HG03135 (cell line): ENCODE data around the gene HTRA3.

Source experiments
- ATAC-seq: cut with Tn5 transposase; IDR thresholded peaks from one replicate; pipeline ENCODE4 v1.9.1; 2021; ENCODE audit warnings: mild to moderate bottlenecking, moderate library complexity; ENCODE audit not compliant: unreplicated experiment

The HTRA3 gene

DNA sequence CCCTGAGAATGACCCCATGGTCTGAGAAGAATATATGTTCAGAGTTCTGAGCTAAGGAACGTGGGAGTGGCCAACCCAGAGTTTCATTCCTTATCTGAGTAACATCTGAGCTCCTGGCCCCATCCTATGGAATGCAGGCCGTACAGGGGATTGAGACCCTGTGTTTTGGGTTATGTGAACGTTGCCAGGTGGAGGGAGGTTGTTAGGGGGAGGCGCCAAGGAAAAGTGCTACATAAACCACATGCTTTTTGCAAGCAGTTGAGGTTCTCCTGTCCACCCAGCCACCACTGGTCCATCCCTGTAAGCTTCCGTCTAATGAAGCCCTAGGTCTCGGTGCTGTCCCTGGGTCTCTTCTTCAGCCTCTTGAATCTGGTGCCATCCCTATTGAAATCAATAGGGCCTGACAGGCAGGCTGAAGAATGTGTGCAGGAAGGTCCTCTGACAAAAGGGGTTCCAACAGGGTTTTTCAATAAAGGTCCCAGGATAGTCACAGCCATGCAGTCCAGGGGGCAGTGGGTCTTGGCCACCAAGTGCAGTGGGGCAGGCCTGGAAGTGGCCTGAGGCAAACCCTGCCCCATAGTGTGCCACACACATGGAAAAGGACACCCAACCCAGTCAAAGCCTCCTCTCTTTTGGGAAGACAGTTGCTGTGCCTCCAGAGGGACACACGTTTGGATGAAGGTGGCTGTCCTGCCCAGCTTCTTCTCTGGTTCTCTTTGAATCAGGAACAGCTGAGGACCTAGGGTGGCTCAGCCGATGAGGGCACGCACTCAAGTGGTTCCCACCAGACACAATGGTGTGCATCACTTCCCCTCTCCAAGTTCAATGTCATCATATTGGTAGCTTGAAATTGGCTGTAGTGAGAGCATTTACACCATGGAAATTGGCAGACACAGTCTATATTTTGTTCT, 53.5 kb downstream of the HTRA3 start:
- no peak for ATAC-seq

- no peak for ATAC-seq
Observed at GRCh38 chr4:8323947-8324555, 54.5 kb downstream of the HTRA3 start.

DNA sequence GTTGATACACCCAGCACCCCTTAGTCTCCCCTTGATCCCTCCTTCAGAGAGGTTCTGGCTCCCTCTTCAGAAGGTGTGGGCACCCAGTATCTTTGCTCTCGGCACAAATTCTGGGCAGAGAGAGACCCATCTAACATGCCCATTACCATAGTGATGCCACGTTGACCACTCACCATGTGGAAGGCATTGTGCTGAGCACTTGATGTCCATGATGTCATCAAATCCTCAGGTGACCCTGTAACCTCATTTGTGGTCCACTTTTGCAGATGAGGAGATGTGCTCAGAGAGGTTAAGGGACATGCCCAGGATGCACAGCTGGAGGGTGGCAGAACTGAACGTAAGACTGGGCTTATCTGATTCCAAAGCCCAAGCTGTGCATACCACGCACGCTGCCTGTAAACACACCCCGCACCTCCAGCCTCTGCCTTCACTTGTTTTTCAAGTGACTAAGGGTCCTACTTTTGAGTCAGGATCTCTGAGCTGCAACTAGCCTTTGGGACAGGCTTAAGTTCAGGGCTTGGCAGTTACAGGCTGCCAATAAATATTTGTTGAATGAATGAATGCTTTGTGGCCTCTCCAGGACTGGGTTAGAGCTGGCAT, 55.2 kb downstream of the HTRA3 start:
- ATAC-seq, result no peak

DNA sequence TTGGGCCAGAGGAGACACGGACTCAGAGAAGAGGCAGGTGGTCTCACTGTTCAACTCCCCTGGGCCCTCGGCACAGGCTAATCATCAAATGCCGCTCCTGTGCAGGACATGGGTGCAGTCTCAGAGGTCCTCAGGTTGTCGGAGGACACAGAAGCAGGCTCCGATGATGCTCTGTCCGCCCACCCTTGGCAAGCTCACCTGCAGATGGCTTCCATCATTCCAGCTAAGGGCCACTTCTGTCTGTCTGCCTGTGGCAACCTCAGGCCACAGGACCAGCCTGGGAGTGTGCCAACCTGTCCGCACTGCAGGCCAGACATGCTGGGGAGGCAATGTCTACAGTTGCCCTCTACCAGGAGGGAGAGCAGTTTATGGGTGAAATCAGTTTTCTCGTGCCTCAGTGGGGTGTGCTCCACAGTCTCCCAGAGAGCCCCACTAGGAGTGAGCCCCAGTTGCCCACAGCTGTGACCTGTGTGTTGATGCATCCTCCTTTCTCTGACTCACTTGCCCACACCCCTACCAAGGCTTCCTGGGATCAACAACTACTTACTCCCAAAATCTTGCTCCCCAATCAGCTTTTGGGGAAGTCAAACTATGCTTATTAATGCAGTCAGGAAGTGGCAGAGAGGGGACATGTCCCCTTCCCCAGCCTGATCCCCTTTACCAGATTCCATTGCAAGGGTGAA, 55.9 kb downstream of the HTRA3 start:
- no peak for ATAC-seq

DNA sequence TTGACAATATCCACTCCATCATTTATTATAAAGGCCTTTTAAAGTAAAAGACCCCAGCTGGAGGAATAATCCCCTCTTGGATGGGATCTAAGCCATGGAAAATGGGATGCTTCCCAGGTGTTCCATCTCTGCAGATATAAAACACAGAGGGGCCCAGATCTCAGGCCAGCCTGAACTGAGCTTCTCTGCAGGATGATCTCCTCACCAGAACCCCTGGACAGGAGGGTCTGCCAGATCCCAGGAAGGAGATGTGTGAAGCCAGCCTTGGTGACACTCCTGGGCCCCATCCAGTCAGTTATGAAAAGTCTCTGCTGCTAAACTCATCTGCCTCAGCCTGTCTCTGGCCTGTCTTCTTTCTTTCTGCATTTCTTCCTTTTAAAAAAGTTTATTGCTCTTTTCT, 56.7 kb downstream of the HTRA3 start:
- ATAC-seq, result no peak

DNA sequence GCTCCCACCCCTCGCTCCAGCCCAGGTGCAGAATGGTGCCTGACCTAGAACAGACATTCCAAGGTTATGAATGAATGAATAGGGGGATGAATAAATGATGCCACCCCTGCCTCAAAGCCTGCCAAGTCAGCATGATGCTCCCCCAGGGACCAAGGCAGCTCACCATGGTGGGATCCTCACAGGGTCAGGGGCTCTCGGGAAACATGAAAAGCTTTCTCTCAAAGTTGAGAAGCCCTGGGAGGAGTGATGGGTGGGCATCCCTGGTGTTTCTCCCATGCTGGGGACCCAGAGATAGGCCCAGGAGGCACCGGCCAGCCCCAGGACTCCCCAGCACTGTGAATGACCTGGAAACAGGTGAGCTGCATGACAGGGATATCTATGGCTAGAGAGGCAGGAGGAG, 58.9 kb downstream of the HTRA3 start:
- ATAC-seq, result no peak

DNA sequence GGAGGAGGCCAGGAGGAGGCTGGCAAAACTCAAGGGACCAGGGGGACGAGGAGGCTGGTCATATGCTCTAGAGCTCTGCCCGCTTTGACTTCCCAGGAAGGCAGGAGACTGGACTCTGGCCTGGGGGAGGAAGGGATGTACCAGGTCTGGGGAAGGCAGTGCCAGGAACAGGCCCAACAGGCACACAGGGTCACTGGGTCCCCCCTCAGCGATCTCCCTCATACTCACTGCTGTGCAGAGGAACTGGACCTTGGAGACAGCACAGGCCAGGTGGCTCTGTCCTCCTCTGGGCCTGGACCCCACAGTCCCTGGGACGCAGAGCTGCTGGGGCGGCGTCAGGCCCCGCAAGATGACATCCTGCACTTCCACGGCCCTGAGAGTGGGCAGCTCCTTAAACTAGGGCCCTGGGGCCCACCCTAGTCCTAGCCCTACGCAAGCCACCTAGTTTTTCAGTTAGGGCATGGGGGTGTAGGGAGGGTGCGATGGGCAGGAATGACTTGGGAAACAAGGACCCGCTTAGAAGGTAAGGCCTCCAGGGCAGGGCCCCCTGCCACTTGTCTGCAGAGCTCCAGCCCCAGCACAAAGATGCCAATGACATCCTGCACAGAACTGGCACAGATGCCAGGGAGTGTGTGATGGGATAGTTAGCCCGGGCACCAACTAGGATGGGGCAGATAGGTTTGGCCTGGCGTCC, 59.5 kb downstream of the HTRA3 start:
- ATAC-seq, result no peak

GRCh38 chr4:8329560-8329858, 60.0 kb downstream of the HTRA3 start:
- no peak for ATAC-seq

GRCh38 chr4:8329859-8330761, 60.6 kb downstream of the HTRA3 start:
- no peak for ATAC-seq

GRCh38 chr4:8330821-8331574, 61.4 kb downstream of the HTRA3 start:
- no peak for ATAC-seq

- ATAC-seq, result no peak
Observed at GRCh38 chr4:8331575-8331955, 62.0 kb downstream of the HTRA3 start.

GRCh38 chr4:8332038-8332857, 62.7 kb downstream of the HTRA3 start:
- ATAC-seq, result no peak

DNA sequence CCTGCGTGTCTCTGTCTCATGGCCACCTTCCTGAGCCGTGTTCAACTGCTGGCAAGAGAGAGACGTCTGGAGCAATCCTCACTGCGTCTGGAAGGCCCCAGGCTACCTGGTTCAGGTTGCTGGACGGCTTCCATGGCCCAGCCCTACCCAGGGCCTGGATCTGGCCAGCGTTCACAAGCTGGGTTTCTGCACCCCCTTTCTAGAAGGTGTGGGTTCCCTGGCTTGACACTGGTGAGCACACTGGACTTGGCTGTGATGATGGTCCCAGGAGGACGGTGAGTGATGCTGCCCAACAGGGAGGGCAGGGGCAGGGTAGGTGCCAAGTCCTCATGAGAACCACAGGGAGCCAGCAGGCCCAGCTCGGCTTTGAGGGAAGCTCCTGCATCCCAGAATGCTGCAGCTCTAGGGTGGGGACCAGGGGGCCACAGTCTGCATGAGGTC, 63.4 kb downstream of the HTRA3 start:
- no peak for ATAC-seq

DNA sequence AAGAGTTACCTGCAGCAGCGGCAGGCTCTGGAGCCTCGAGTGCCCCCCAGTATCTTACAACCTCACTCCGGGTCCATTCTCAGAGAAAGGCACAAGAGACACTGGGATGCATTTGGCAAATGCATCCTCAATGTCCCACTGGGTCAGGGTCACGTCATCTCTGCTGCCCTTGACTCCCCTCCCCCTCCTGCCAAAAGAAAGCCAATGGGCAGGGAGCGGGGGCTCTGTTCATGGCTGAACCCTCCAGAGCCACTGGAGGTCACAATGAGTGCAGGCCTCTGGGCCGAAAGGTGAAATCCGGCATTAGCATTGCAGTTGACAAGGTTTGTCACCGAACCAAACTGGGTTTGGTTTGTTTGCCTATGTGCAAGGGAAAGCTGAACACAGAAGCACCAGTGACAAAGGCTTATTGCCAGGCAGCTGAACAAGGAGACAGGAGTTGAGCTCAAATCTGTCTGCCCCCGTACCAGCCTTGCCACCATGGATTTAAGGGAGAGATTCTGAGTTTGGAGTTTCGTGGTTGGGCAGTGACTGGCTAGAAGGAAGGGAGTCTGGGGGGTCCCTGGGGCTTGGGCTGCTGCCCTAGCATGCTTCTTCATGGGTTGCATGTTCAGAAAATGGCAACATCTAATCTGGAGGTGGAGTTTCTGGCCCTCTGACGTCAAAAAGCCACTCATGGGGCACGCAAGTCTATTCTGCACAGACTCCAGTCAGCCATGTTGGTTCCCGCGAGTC, 64.3 kb downstream of the HTRA3 start:
- no peak for ATAC-seq

GRCh38 chr4:8334786-8335460, 65.4 kb downstream of the HTRA3 start:
- no peak for ATAC-seq

DNA sequence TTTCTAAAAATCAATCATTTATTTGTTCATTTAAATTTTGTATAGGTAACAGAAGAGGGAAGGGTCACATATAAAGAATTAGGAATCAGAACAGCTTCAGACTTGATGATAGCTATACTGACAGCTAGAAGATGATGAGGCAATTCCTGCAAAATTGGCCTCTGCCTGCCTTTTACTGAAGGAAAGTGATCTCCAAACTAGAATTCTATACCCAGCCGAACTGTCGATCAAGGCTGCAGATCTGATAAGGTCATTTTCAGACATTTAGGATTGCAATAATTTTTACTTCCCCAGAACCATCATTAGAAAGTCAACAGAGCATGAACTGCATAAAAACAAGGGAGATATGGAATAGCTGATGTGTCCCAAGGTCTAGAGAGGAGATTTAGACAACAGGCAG, 66.3 kb downstream of the HTRA3 start:
- ATAC-seq, result no peak

GRCh38 chr4:8336412-8337075, 67.0 kb downstream of the HTRA3 start:
- ATAC-seq, result no peak
